Measurements from ENCODE around the gene GSK3B. TPM values are rescaled to one million over a fixed set of nuclear protein-coding genes. Genes with fewer than 3 reads are reported as not detected.

Gene GSK3B
- 152 TPM for total RNA-seq

GRCh38 chr3:120093911-120094775 lies at the start of gene GSK3B:
Gene GSK3B, minus strand, starts transcription at chr3:120094447. Its CDS starts 1,013 bp downstream, at chr3:120093434.

GRCh38 chr3:119781330-119782198 lies 312.7 kb downstream of the GSK3B start, which contains the start of gene NR1I2:
Gene NR1I2, plus strand, starts transcription at chr3:119782101.

Small RNAs within 50 kb of the gene (small RNA-seq; reads per million reads assigned to genes)
- gene RN7SL397P (not detected), gene RN7SL762P (not detected)

Other genes with a start within 250 kb of the GSK3B start
- gene GPR156, start 190.8 kb upstream of the GSK3B start, total RNA-seq = 1.4 TPM